HG03108 (cell line): ENCODE measurements around the gene DOCK7.

Experiments
- ATAC-seq: cut with Tn5 transposase; IDR thresholded peaks from one replicate; pipeline ENCODE4 v1.9.1; 2021; ENCODE audit warnings: moderate library complexity; ENCODE audit not compliant: unreplicated experiment

DOCK7 gene

GRCh38 chr1:62420214-62420613 lies 268.0 kb downstream of the DOCK7 start:
- ATAC-seq: no peak

- ATAC-seq: no peak
Observed at GRCh38 chr1:62417351-62417999, 270.7 kb downstream of the DOCK7 start.

GRCh38 chr1:62415687-62416086 lies 272.5 kb downstream of the DOCK7 start:
- ATAC-seq: no peak

GRCh38 chr1:62407398-62408009 lies 280.7 kb downstream of the DOCK7 start:
- no peak for ATAC-seq

GRCh38 chr1:62406576-62406975 lies 281.6 kb downstream of the DOCK7 start:
- no peak for ATAC-seq

- no peak for ATAC-seq
Observed at GRCh38 chr1:62405247-62405646, 282.9 kb downstream of the DOCK7 start.
